HG03565 (cell line): Measurements from ENCODE around the gene MELTF.
"Not testable (repeated sequence)": the region's sequence is repeated elsewhere in the genome, so short reads cannot be mapped to it uniquely, and the experiment has no call there.

Experiments used
- ATAC-seq: cut with Tn5 transposase; IDR thresholded peaks from one replicate; pipeline ENCODE4 v1.9.1; 2021; ENCODE audit warnings: mild to moderate bottlenecking, moderate library complexity; ENCODE audit not compliant: unreplicated experiment

Gene MELTF

DNA sequence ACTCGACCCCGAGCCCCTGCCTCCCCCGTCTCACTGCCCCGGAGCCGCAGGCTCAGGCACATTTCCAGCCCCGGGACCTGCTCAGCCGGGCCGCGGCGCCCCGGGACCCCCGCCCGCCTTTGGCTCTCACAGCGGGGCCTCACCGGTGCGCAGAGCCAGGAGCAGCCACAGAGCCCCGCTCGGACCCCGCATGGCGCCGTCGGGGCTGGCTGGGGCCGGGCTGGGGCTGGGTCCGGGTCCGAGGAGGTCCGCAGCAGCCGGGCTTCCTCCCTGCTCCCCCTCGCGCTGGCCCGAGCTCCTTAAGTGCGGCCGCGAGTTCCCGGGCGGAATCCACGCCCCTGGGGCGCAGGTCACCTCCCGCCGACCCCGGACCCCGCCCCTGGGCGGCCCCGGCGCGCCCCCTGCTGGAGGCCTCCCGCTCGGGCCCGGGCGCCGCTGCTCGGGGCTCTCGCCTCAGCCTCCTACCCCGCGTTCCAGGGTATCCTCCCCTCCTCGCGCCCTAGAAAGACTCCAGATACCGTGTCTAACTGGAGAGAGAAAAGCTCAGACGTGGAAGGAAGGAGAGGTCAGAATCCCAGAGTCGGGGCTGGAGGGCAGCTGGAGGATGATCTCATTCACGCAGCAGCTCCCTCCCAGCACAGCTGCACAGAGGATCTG lies at the start of gene MELTF:
MELTF (minus strand) TSS at position 307 of the 657 bp plus-strand sequence; CDS start at position 192, 115 bp downstream.
- ATAC-seq = peak; percentile 55

DNA sequence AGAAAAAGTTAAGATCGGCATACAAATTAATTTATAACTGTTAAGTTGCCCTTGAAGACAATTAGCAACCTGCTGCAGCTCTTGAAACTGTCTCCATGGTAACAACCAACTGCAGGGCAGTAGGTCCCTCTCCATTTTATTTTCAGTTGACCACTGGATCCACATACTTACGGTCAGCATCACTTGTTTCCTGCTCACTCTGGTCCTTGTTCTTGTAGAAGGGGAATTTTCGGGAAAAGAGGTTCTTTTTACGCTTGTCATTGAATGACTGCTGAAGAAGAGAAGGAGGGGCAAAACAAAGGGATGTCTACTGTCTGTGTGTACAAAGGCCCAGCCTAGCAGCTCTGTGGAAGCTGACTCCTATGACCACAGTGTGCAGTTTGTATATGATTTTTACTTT lies 46.8 kb upstream of the MELTF start:
- no peak for ATAC-seq

DNA sequence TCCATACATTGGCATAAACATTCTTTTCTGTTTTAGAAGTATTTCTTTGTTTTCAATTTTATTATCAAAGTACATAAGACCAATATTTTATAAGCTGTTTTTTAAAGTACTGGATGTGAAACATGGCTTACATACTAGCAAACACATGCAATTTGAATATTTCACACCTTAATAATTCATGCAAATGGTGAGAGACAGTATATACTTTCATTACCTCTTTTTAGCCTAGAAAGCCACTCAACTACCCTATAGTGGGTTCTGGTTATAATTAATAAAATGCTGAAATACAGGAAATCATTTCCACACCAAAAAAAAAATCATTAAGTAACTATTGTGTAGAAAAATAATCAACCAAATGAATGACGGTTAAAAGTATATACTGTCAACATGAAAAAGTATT lies 38.5 kb upstream of the MELTF start:
- ATAC-seq = no peak

DNA sequence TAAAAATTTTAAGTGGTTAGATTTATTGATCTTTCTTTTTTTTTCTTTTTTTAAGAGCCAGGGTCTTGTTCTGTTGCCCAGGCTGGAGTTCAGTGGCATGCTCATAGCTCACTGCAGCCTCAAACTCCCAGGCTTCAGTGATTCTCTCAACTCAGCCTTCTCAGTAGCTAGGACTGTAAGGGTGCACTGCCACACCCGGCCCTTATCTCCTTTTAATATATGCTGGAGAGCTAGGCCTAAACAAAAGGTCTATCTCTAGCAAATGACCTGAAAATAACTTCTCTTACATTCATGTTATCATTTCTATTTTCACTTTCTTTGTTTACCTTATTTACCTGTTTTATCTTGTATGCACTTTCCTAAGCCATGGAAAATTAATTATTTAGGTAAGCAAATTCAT lies 35.2 kb upstream of the MELTF start:
- ATAC-seq = no peak

DNA sequence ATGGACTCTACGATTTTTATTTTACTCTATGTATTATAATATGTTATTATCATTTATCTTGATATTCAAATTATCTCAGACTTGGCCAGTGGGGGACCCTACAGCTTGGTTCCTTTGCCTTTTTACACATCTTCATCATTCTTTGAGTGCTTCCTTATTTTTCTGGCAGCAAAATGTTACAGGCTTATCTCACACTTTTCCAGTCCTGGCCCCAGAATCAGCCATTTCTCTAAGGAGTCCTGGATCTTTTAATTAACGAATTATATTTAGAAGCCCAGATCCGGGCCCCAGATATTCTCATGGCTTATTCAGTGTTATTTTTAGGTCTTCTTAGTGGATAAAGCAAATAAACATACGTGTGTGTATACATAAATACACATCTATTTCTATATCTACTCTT lies 32.8 kb upstream of the MELTF start:
- no peak for ATAC-seq

DNA sequence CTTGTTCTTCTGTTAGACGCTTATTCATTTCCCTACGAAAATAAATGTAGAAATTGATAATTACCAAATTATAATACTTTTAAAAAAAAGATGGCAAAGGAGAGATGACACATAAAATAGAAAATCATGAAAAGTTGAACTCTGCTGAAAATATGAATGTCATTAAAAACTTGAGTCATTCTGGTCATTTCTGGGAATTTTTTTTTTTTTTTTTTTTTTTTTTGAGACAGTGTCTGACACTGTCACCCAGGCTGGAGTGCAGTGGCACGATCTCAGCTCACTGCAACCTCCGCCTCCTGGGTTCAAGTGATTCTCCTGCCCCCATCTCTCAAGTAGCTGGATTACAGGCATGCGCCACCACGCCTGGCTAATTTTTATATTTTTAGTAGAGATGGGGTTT lies 22.0 kb upstream of the MELTF start:
- peak; percentile 5 for ATAC-seq

DNA sequence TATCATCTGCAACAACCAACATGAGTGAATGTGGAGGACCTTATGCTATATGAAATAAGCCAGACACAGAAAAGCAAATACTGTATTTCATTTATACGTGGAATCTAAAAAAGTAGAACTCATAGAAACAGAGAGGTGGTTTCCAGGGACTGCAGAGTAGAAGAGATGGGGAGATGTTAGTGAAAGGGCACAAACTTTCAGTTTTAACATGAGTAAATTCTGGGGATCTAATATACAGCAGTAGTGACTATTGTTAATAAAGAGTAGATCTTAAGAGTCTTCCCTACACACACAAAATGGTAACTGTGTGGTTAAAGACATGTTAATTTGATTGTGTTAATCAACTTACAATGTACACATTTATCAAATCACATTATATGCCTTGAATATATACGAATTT lies 20.9 kb upstream of the MELTF start:
- peak; percentile 36 for ATAC-seq

DNA sequence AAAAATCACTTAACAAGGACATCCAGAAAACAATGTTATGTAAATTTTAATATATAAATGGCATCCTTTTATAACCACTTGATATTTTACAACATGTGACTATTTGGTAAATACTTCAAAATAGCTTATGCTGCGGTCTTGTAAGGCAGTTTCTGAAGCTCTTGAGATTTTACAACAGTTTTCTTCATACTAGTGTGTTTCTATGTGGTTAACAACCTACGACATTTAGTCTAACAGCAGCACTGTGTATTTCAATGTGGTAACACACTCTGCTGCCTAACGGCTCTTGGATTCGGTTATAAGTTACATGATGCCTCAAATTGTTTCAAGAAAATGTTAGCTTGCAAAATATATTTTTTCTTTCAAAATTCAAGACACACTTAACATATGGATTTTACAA lies 12.9 kb upstream of the MELTF start:
- ATAC-seq = no peak

DNA sequence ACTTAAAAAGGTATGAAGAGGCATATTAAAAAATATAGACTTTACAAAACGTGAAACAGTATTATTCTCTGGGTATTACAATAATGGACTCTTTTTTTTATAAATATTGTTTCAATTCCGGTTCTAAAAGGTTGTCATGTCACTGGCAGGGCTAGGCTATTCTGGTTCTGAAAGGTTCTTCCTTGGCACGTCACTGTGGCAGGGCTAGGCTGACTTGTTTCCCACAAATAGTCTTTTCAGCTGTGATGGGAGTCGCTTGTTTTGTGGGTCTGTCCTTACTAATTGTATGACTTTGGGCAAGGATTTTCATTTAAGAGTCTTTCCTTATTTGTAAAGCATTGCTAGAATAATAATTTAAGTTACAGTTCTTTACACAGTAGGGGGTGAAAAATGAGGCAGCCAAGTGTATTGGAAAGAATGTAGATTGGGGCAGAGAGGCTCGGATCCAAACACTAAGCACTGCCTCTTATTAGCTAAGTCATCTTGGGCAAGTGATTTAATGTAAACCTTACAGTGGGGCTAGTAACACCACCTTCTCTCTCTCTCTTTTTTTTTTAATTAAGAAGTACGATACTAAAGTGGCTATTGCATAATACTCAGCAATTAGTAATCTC lies 12.4 kb upstream of the MELTF start:
- ATAC-seq = no peak

DNA sequence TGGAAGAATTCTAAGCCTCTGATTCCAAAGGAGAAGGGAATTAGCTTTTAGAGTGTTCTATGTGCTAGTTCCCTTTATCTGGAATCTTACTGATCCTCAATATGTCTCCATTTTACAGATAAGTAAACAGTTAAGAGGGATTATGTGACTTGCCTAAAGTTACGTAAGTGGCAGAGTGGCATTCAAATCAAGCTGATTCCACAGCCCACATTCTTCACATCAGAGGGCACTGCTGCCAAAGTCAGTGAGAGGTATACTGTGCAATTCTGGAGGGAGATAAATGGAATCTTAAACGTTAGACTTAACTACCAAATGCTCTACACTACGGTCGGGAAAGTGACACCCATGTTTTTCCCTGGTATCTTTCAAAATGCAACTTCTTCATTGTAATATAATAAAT lies 11.0 kb upstream of the MELTF start:
- no peak for ATAC-seq

DNA sequence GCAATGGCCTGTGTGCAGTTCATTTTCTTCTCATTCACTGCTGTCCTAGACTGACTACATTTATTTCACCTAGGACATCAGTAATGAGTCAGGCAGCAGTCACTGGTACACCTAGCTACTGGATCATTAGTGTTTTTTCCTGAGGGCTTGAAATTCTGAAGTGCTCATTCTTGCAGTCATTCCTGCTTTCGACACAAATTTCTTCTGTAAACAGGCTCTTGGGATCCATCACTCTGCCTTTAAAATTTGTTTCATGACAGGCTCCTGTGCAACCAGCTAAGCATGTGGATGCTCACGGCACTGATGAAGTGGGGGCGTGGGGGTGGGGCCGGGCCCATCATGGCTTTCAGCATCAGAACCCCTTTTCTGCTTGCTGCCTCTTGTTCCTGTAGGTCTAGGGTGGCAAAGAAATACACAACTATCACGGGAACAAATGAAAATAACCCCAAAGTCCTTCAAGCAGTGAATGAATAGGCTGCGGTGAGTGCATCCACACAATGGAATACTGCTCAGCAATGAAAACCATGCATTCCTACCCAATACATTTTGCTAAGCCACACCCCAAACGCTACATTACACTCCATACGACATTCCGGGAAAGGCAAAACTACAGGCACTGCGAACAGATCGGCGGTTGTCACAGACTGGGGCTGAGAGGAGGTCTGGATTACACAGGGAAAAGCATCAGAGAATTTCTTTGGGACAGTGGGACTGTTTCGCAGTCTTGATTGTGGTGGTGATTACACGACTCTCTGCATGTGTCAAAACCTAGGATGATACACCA lies 9.3 kb upstream of the MELTF start:
- no peak for ATAC-seq

DNA sequence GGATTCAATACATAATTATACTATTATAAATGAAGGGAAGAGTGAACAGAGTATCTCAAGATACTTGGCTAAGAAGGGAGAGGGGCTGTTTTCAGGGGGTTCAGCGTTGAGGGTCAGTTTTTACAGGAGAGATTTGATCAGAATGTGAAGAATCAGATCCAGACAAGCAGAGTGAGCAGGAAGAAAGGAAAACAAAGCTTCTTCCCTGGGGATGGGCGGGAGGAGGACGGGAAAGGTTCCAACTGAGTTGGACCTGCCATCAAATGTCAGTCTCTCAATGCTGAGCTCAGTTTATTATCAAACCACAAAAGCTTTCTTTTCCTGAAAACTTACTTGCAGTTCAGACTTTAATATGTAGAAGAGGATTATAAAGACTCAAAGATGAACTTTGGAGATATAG lies 6.0 kb upstream of the MELTF start:
- no peak for ATAC-seq

DNA sequence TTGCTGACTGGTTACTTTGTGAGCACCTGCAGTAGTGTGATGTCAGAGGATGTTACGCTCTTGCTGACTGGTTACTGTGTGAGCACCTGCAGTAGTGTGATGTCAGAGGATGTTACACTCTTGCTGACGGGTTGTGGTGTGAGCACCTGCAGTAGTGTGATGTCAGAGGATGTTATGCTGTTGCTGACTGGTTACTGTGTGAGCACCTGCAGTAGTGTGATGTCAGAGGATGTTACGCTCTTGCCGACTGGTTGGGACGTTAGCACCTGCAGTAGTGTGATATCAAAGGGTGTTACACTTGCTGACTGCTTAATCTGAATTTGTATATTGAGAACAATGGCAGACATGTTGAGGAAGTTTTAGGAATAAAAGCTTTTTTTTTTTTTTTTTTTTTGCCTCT lies 5.2 kb upstream of the MELTF start:
- ATAC-seq = not testable (repeated sequence)

DNA sequence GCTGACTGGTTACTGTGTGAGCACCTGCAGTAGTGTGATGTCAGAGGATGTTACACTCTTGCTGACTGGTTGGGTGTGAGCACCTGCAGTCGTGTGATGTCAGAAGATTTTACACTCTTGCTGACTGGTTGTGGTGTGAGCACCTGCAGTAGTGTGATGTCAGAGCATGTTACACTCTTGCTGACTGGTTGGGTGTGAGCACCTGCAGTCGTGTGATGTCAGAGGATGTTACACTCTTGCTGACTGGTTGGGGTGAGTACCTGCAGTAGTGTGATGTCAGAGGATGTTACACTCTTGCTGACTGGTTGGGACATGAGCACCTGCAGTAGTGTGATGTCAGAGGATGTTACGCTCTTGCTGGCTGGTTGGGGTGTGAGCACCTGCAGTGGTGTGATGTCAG lies 4.1 kb upstream of the MELTF start:
- ATAC-seq = not testable (repeated sequence)

DNA sequence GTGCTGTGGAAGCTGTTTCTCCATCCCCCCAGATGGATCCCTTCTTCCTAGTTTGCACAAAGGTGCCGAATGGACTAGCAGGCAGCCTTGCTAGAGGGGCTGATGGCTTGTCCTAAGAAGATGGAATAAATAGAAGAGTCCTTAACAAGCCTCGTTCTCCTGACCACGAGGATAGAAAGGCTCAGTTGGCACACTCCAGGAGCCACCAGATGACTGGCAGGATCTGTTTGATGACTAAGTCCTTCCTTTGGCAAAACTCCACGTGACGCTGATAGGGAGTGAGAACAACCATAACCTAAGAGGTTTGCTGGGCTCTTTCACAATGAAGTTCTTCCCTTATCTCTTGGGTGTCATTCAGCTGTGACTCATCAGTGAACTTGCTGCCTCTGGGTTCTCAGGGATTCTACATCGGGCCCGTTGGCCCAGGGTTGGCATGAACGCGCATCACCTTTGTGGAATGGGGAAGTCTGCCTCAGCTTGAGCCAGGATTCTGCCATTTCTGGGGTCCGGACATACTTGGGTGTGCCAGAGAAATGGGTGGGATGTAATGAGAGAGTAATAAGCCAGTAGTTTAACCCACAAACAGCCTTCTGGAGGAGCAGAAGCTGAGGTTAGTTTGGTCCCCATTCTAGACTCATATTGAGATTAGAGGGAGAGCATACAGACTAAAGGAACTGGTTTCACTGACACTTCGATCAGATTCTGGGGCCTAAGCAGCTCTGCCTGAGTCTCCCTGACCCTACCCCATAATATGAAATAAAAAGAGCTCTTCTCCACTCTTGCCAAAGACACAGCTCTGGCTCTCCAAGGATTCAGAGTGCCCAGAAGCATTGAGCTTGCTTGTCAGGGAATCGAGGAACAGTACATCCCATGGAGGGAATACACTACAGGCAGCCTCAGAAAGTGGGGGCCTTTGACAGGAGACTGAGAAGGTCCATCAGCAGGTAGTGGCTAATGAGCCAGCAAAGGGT lies 2.0 kb upstream of the MELTF start:
- no peak for ATAC-seq

DNA sequence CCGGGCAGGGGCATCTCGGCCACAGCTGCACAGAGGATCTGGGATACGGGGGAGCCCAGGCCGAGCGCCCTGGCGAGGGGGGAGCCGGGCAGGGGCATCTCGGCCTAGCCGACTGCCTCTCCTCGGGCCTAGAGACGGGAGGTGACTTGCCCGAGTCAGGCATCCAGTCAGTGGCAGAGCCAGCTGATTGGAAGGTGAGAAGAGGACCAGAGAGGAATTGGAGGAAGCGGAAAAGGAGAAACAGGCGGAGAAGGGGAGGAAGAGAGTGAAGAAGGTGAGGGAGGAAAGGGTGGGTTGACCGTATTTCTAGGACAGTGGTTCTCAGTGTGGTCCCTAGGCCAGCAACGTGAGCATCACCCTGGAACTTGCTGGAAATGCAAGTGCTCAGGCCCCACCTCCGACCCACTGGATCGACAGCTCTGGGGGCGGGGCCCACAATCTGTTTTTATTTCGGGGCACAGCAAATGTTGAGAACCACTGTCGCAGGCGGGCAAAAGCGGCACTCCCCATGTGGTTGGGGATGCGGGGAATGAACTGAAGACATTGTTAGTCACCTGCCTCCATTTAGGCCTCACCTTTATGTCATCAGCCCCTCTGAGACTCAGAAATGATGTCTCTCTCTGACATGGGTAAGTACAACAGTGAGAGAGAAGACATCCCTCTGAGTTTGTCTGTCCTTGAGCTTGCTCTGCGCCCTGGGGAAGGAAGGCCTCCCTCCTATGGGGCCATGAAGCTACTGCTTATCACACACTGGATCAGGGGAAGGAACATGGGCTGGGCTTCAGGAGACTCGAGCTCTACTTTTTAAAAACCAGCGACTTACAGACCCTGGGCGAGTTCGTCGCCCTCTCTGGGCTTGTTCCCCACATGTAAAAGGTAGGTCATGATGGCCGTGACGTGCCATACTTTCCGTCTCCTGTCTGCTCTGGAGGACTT lies 1.0 kb upstream of the MELTF start:
- ATAC-seq = no peak

DNA sequence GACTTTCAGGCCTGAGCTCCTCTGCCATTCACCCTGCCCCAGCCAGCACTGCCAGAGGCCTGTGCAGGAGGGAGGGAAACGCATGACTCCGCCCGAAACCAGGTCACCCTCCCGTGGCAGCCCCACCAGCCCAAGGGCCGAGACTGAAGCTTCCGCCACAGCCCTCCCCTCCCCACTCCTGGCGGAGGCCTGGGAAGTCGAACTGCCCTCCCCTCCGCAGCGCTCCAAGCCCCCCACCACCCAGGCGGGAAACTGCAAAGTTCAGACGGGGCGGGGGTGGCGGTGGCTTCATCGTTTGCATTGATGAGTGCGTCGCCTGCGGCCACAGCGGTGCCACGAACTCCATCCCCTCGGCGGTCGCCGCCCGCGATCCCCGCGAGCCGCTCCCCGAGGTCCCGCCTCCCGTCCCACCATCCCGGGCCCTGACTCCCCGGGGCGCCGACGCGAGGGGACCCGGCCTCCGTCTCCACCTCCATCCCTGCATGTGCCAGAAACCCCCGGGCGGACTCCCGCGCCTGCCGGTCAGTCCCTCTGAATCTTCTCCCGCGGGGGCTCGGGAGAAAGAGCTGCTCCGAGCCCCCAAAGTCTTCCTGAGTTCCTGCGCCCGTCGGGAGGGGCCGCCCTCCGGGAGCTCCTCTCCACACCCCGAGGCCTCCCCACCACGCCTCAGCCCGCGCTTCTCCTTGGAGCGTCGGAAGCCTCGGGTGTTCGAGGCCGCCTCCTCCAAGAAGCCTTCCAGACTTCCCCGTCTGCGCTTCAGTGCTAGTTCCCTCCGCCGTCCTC lies 698 bp downstream of the MELTF start:
- ATAC-seq = no peak

DNA sequence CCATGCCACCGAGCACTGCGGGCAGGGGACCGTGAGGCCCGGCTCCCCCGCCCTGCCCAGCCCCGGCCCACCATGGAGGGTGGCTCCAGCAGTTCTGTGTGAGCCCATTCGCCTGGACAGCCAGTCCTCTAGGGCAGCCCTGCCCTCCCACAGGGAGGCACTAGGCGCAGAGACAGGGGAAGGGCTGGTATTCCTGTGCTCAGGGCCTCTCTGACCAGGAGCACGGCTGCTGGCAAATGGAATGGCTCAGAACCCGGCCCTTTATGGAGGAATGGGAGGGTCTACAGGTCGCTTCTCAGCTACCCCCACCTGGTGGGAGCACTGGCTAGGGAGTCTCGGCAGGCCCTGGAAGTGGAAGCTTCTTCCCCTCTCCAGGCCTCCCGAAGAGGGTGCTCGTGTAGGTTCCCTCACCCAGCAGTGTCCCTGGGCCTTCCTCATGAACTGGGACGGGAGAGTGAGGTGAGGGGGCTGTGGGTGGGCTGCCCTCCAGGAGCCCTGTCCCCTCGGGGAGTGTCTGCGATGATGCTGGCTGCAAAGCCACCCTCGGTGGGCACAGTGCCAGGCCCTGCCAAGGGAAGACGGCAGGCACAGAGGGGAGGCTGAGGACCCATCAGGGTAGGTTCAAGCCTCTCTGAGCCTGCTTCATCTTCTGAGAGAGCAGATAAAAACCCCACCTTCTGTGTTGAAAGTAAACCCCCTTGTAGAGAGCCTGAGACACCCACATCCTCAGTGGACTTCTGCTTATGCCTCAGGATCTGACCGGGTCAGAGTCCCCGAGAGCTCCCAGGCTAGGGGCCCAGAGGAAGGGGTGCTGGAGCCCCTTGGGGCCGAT lies 1.5 kb downstream of the MELTF start:
- no peak for ATAC-seq
